Activated T-helper 1 cell treated with Interleukin-2 at 50 U/mL for 16 hours (primary cell): ENCODE data around the gene SDK2.

Experiments used
- DNase-seq: peaks from one replicate; pipeline ENCODE4 v3.0.0-alpha.2; 2020; ENCODE audit warnings: low read depth

Gene SDK2

DNA sequence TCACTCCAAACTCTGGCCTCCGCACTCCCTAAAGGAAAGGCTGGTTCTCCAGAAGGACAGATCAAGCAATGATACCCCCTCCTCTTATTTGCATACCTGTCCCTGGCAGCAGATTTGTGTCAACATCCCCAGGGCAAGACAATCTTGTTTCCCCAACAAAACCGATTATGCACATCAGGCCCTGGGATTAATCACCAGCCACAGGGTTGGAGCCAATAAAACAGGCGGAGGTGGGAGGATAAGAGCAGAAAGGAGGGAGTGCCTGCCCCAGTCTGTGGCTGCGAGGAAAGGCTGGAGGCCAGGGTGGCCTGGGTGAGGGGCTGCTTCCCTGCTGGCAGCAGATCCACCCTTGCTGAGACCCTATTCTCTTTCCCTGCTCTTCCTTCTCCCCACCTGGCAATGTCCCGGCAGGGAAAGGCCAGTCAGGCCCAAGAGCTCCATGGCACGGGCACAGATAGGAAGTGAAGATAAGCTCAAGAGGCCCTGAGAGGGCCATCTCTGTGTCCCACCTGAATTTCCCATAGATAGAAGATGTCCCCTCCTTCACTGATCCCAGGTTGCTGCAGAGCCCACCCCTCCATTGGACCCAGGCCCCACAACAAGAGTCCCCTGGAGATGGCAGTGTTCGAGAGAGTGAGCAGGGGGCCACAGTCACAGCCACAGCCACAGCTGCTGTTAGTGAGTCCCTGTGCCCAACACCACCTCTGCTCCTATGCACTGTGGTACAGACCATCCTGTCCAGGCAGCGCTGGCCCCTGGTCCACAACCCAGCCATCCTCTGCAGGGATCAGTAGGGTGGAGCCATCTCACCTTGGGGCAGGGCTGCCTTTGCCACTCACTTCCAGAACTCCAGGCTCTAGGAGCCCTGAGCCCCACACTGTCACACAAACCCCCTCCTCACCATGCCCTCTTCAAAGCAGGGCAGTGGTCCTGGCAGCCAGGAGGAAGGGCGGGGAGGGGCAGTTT, 137.5 kb downstream of the SDK2 start:
- no peak for DNase-seq

DNA sequence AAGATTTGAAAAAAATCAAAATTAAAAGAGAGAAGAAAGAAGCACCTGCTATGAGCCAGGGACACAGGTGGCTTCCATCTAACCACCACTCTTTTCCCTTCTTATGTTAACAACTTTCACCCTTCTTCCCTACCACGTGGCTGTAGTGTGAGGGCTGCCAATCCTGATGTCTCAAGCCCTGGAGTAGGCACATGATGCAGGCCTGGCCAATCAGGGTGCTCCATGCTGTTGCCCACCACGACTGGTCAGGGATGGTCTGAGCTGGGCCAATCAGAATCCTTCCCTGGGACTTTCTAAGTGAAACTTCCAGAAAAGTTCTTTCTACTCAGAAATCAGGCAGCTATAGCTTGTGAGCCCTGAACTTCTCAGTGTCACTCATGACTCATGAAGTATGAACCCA, 140.7 kb downstream of the SDK2 start:
- DNase-seq = no peak

GRCh38 chr17:73500414-73500999, 143.7 kb downstream of the SDK2 start:
- no peak for DNase-seq

DNA sequence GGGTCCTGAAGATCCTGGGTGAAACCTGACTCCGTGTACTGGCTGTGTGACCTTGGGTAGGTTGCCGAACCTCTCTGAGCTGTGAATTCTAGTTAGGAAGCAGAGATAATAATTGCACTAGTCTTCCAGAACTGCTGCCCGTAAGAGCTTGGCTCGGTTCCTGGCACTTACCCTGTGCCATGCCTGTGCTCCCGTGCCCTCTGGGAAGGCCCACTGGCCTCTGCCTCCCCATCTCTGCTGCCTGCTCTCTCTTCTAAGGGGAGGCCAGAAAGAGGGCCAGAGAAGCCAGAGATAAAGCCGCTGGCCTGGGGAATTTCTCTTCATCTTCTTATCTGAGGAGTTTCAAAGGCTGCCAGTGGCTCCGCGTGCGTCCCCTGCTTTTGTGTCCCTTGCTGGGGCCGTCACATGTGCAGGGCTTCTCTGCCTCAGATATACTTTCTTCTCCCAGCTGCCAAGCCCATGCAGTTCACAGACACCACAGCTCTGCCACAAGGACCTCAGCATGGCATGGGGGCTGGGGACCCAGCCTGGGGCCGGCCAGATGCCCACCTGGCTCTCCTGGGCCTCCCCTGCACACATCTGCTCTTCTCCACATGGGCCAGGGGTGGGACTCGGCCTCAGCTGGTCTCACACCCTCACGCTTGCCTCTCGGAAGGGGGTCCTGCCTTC, 145.2 kb downstream of the SDK2 start:
- DNase-seq = no peak

- DNase-seq = no peak
Observed at GRCh38 chr17:73498176-73498575, 146.1 kb downstream of the SDK2 start.

DNA sequence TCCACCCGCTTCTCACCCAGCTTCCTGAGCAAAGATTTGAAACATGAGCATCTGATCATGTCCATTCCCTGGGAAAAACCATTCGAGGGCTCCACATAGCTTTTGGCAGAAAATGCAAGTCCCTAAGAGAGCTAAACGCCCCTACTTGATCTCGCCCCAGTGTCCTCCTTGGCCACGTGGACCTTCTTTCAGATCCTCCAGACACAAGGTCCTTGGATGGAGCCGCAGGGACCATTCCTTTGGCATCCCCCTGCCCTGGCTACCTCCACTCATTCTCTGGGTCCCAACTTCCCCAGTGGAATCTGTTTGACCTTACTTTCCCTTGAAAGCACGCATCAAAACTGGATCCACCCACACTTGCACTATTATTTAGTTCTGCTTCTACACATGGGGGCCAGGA, 146.5 kb downstream of the SDK2 start:
- DNase-seq = no peak

DNA sequence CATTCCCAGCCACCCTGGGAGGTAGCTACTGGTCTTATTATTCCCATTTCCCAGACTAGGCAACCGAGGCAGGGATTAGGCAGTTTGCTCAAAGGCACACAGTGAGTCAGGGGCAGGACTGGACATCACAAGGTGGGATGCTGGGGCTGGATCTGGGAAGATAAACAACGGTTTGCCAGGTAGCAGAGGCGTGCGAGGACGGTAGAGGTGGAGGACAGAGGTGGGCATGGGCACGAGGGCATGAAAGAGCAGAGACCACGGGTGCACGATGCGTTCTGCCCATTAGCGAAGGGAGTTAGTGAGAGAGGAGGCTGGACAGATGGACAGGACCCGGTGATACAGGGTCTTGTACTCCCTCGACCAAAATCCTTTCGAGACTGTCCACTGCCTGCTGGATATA, 148.0 kb downstream of the SDK2 start:
- no peak for DNase-seq

GRCh38 chr17:73495641-73496040, 148.6 kb downstream of the SDK2 start:
- DNase-seq = no peak

- DNase-seq = no peak
Observed at GRCh38 chr17:73494950-73495349, 149.3 kb downstream of the SDK2 start.

DNA sequence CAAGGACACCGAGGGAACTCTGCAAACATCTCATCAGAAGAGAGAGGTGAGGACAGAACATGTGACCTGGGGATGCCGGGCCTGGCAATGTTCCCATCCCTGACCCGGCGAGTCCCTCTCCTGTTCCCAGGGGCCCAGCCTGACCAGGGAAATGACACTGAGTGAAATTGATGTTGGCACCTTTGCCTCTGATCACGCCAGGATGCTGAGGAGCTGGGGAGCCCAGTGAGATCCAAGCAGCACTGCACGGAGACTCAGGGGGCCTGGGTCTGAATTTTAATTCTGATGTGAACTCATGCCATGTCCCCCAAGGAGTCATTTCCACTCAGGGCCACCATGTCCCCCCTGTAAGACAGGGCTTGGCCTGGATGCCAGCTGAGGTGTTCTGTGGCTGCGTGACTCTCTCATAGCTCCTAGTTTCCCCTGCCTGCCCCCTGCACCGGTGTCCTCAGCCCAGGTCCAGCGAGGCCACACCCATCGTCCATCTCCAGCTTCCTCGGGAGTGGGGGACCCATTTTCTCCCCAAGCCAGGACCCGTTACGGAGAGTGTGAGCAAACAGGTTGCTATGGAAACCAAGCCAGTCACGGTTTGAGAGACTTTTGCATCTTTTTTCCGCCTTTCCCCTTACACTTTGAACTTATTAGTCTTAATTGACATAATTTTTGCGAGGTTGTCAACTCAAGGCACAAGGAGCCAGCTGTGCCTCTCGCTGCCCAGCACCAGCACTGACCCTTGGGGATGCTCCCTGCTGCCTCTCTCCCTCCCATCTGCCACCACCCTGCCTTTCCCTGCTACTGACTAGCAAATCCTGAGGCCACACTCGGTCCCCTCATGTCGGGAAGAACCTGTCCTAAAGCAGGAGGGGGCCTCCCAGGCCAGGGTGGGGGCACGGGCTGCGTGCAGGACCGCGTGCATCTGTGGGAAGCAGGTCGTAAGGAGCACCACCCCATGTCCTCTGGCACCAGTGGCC, 150.0 kb downstream of the SDK2 start:
- no peak for DNase-seq

DNA sequence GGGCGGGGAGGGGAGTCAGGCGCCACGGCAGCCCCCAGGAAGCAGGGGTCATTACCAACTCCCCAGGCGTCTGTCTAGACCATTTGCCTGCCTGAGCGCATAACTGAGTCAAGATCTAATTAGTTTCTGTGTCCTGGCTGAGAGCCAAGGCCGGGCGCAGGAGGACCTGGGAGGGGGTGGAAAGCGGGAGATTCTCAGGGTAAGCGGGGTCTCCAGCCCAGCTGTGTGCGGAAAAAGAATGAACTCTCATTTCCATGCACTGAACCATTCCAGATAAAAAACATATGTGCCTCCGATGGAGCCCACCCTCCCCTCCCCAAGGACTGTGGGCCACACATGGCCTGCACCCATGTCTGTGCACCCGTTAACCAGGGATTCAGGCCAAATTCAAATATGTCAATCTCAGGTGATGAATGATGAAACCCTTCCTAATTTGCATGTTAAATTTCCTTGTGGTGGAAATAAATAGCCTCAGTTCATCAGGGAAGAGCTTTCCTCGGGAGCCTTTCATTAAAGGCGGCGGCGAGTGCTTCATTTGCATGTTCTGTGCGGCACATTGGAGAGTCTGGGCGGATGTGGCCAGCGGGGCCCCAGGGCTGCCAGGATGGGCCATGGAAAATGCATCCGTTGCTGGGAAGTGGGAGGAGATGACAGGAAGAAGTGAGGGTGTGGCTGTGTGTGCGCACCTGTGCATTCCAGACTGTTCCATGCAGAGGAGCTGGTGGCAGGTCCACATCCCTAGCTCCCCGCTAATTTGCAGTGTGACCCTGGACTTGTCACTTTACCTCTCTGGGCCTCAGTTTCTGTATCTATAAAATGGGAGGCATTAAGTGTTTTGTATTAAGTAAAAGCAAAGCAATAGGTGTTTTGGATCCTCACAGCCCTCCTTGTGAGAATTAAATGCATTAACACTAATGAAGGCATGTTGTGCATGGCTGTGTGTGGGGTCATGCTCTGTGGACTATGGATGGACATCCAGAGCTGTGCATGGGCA, 151.1 kb downstream of the SDK2 start:
- no peak for DNase-seq

GRCh38 chr17:73492125-73492820, 152.0 kb downstream of the SDK2 start:
- DNase-seq = no peak

DNA sequence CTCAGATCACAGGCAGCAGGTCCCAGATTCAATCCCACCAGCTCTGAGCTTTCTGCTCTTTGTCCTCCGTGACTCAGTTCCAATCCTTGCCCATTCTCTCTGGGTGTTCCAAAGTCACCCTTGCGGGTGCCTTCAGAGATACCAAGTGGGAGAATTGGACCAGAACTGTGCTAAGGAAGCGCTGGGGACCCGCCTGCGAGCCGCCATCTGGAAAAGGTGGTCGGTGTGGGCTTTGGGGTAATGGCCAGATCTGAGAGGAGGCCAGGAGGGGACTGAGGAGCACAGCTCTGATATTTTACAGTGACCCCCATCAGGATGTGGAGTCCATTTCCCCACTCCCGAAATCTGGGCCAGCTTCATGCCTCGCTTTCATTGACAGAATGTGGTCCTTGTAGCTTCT, 152.6 kb downstream of the SDK2 start:
- no peak for DNase-seq

DNA sequence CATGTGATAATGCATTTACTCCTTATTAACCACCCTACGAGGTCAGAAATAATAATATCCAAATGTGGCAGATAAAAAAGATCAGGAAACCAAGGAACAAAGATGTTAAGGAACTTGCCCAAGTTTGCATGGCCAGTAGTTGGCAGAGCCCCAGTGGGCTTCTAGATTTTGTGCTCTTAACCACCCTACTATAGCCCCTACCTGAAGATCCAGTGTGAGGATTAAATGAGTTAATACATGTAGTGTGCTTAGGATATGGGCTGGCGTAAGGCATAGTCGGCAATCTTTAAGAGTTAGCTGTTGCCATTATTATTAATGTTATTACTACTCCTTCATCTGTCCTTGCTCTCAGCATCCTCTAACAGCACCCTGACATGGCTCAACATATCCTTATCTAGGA, 153.4 kb downstream of the SDK2 start:
- DNase-seq = no peak

DNA sequence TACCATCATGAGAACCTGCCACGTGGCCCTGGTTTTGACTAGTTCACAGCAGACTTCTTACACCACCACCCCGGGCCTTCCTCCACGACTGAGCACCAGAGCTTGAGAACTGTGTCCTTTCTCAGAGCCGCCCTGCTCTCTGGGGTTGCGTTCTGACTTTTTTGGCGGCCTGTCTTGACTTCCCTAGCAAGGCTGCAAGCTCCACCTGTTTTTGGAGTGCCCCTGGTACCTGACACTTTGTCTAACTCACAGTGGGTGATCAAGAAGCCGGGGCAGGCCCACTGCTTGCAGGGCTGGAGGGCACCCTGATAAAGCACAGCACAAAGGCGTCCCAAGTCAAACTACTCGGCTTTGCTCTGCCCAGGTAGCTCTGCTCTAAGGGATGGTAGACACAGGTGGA, 154.3 kb downstream of the SDK2 start:
- DNase-seq = no peak

- no peak for DNase-seq
Observed at GRCh38 chr17:73489333-73489732, 154.9 kb downstream of the SDK2 start.

- DNase-seq = no peak
Observed at GRCh38 chr17:73485130-73485529, 159.1 kb downstream of the SDK2 start.

DNA sequence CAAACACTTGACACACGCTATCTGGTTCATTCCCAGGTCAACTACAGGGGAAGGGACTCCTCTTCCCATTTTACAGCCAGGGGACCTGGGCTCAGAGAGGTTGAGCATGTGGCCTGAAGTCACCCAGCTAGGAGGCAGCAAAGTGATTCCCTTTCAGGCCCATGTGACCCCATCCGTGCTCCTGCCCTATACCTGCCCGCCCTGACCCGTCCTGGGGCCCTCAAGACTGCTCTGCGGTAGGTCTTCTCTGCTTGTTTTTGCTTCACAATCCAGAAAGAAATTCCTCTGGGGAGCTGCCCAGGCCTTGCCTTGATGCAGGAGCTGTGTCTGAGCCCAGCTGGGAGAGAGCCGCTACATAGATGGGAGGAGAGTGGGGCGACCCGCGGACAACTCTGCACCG, 161.4 kb downstream of the SDK2 start:
- no peak for DNase-seq

DNA sequence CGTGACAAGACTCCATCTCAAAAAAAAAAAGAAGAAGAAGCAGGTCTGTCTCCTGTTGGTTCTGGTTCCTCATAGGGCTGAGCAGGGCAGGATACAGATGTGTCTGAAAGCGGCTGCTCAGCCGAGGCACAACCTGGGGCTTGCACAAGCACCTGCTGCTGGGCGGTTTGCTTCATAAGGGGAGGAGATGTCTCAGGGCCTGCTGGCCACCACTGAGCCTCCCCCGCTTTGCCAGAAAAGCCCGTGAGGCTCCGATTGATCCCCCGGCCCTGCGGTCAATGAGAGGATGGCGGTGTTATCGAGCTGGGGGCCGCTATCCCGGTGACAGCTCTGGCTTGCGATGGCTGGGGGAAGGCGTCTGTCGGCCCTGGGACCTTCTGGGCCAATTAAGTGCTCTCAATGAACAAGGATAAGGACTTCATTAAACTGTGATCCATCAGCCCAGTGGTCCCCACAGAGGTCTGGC, 162.0 kb downstream of the SDK2 start:
- no peak for DNase-seq

DNA sequence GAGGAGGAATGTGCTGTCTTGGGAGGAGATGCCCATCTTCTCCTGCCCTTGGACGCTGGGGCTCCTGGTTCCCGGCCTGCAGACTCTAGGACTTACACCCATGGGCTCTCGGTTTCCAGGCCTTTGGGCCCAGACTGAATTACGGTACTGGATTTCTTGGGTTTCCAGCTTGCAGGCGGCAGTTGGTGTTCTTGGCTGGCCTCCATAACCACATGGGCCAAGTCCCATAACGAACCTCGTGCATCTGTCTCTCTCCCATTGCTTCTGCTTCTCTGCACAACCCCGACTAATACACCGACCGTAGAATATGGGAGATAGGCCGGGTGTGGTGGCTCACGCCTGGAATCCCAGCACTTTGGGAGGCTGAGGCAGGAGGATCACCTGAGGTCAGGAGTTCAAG, 162.6 kb downstream of the SDK2 start:
- no peak for DNase-seq
